OCI-LY3 (cell line): ENCODE measurements around the gene CACYBP.

Experiments
- EZH2phosphoT487 ChIP-seq: fragments of 200-600 bp; shearing (Covaris generic); IDR thresholded peaks from 2 replicates; pipeline ENCODE4 v1.6.1; 2018; ENCODE audit warnings: antibody characterized with exemption, mixed run types, low read depth
- TF ChIP-seq, protein P1 (sequence below): fragments of 200-600, 300-600 bp; sonication (generic); IDR thresholded peaks from 2 replicates; pipeline ENCODE4 v1.5.1; 2014; ENCODE audit warnings: antibody characterized with exemption, low read length, low read depth

DNA sequence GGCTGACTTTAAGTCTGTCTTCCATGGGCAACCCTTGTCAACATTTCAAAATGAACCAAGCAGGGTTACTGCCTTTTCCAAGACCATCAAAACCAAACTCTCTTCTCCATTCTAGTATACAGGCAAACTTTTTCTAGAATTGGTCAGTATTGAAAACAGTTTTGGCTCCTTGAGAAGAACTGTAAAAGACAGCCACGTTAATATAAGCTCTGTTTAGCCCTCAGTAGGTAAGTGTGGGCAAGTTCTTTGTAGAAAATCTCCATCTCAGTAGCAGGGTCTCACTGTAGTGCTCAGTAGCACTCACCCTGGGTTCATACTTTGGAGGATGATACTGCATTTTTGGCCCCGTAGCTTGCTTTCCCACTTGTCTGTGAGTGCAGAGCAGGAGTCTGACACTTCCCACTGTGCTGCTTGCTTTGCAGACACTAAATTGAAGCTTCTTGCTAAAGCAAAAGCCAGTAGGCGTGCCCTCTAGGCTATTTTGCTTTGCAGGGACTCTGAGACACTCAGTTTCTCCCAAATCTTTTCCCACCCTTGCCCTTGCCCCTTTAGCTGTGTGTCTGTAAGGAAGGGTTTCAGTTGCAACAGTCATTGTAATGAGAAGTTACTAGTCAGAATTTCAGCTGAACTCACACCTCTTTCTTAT is 34.3 kb upstream of the CACYBP start:
- TF ChIP-seq, protein P1, sequence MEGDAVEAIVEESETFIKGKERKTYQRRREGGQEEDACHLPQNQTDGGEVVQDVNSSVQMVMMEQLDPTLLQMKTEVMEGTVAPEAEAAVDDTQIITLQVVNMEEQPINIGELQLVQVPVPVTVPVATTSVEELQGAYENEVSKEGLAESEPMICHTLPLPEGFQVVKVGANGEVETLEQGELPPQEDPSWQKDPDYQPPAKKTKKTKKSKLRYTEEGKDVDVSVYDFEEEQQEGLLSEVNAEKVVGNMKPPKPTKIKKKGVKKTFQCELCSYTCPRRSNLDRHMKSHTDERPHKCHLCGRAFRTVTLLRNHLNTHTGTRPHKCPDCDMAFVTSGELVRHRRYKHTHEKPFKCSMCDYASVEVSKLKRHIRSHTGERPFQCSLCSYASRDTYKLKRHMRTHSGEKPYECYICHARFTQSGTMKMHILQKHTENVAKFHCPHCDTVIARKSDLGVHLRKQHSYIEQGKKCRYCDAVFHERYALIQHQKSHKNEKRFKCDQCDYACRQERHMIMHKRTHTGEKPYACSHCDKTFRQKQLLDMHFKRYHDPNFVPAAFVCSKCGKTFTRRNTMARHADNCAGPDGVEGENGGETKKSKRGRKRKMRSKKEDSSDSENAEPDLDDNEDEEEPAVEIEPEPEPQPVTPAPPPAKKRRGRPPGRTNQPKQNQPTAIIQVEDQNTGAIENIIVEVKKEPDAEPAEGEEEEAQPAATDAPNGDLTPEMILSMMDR, result no peak
- TF ChIP-seq EZH2phosphoT487, result no peak
